ENCODE measurements around the gene GMEB2.
A peak's percentile ranks its signal among the peaks of the same experiment; 100 is the strongest.

Gene GMEB2

GRCh38 chr20:63625771-63626423 is 1.0 kb downstream of the GMEB2 start:
- DNase-seq (ENCODE audit: low read depth), result peak; percentile 24
- TF ChIP-seq CTCF (IDR thresholded peaks at IDR 0.05; ENCODE audit: low read length, missing control alignments), result no peak
- H3K4me3 ChIP-seq (replicated peaks; ENCODE audit: low read depth, low read length), result peak overlapping the region; percentile 73

- DNase-seq (ENCODE audit: low read depth), result peak; percentile 63
- H3K4me3 ChIP-seq (replicated peaks; ENCODE audit: low read depth, low read length), result no peak overlapping the region
- TF ChIP-seq CTCF (IDR thresholded peaks at IDR 0.05; ENCODE audit: low read length, missing control alignments), result peak; percentile 22
These were observed 2.4 kb downstream of the GMEB2 start for GRCh38 chr20:63624486-63624885.

GRCh38 chr20:63622732-63623131 is 4.2 kb downstream of the GMEB2 start:
- TF ChIP-seq CTCF (IDR thresholded peaks at IDR 0.05; ENCODE audit: low read length, missing control alignments), result no peak
- no peak overlapping the region for H3K4me3 ChIP-seq (replicated peaks; ENCODE audit: low read depth, low read length)
- no peak for DNase-seq (ENCODE audit: low read depth)

GRCh38 chr20:63622096-63622495 is 4.8 kb downstream of the GMEB2 start:
- no peak overlapping the region for H3K4me3 ChIP-seq (replicated peaks; ENCODE audit: low read depth, low read length)
- DNase-seq (ENCODE audit: low read depth), result no peak
- TF ChIP-seq CTCF (IDR thresholded peaks at IDR 0.05; ENCODE audit: low read length, missing control alignments), result no peak

- DNase-seq (ENCODE audit: low read depth), result no peak
- no peak for TF ChIP-seq CTCF (IDR thresholded peaks at IDR 0.05; ENCODE audit: low read length, missing control alignments)
- no peak overlapping the region for H3K4me3 ChIP-seq (replicated peaks; ENCODE audit: low read depth, low read length)
These were observed 5.9 kb downstream of the GMEB2 start for GRCh38 chr20:63620991-63621390.

GRCh38 chr20:63619505-63619904 is 7.4 kb downstream of the GMEB2 start:
- no peak for TF ChIP-seq CTCF (IDR thresholded peaks at IDR 0.05; ENCODE audit: low read length, missing control alignments)
- DNase-seq (ENCODE audit: low read depth), result no peak
- no peak overlapping the region for H3K4me3 ChIP-seq (replicated peaks; ENCODE audit: low read depth, low read length)

GRCh38 chr20:63619086-63619485 is 7.8 kb downstream of the GMEB2 start:
- DNase-seq (ENCODE audit: low read depth), result no peak
- TF ChIP-seq CTCF (IDR thresholded peaks at IDR 0.05; ENCODE audit: low read length, missing control alignments), result no peak
- H3K4me3 ChIP-seq (replicated peaks; ENCODE audit: low read depth, low read length), result no peak overlapping the region

All from fibroblast of pulmonary artery (primary cell).